CD1c-positive myeloid dendritic cell (primary cell): ENCODE data around the gene CA10.

Source experiments
- DNase-seq: peaks from one replicate; pipeline ENCODE4 v3.0.0-alpha.2; 2016; ENCODE audit errors: extremely low spot score

Gene CA10

GRCh38 chr17:51951741-51952140 is 206.8 kb downstream of the CA10 start:
- DNase-seq, result no peak

- no peak for DNase-seq
Observed at GRCh38 chr17:51948128-51948527, 210.4 kb downstream of the CA10 start.

GRCh38 chr17:51947160-51947735 is 211.3 kb downstream of the CA10 start:
- no peak for DNase-seq

GRCh38 chr17:51946311-51946710 is 212.2 kb downstream of the CA10 start:
- no peak for DNase-seq

GRCh38 chr17:51941272-51941671 is 217.2 kb downstream of the CA10 start:
- no peak for DNase-seq

GRCh38 chr17:51937264-51937663 is 221.2 kb downstream of the CA10 start:
- no peak for DNase-seq

GRCh38 chr17:51935477-51935876 is 223.0 kb downstream of the CA10 start:
- no peak for DNase-seq

- DNase-seq, result no peak
Observed at GRCh38 chr17:51933647-51934046, 224.9 kb downstream of the CA10 start.

- DNase-seq, result no peak
Observed at GRCh38 chr17:51926448-51926847, 232.1 kb downstream of the CA10 start.

- no peak for DNase-seq
Observed at GRCh38 chr17:51921500-51921899, 237.0 kb downstream of the CA10 start.

GRCh38 chr17:51914577-51914976 is 243.9 kb downstream of the CA10 start:
- DNase-seq, result no peak

- no peak for DNase-seq
Observed at GRCh38 chr17:51913491-51914205, 244.9 kb downstream of the CA10 start.

- DNase-seq, result no peak
Observed at GRCh38 chr17:51912939-51913338, 245.6 kb downstream of the CA10 start.

- DNase-seq, result no peak
Observed at GRCh38 chr17:51911237-51911636, 247.3 kb downstream of the CA10 start.

- DNase-seq, result no peak
Observed at GRCh38 chr17:51909971-51910370, 248.5 kb downstream of the CA10 start.

- no peak for DNase-seq
Observed at GRCh38 chr17:51908841-51909537, 249.5 kb downstream of the CA10 start.

- no peak for DNase-seq
Observed at GRCh38 chr17:51907041-51907440, 251.5 kb downstream of the CA10 start.

- DNase-seq, result no peak
Observed at GRCh38 chr17:51904379-51904778, 254.1 kb downstream of the CA10 start.

- DNase-seq, result no peak
Observed at GRCh38 chr17:51901242-51901641, 257.3 kb downstream of the CA10 start.

GRCh38 chr17:51891936-51892335 is 266.6 kb downstream of the CA10 start:
- no peak for DNase-seq

- no peak for DNase-seq
Observed at GRCh38 chr17:51890710-51891109, 267.8 kb downstream of the CA10 start.

- no peak for DNase-seq
Observed at GRCh38 chr17:51888816-51889215, 269.7 kb downstream of the CA10 start.

- no peak for DNase-seq
Observed at GRCh38 chr17:51876986-51877385, 281.5 kb downstream of the CA10 start.
